ENCODE measurements around the gene UCKL1.

The UCKL1 gene

GRCh38 chr20:63896264-63897105, 59.7 kb downstream of the UCKL1 start:
- Histone ChIP-seq H3K9me3 (ENCODE audit: control insufficient read depth in 1 of 2, low read length in 2 of 2) (no peaks in the 10 kb centered on the region), H3K4me3 (ENCODE audit: low read depth in 1 of 2, low read length in 2 of 2) (peak overlapping the region; percentile 67 to 73), H3K4me1 (ENCODE audit: control insufficient read depth in 1 of 2, insufficient read depth in 2 of 2, low read length in 2 of 2) (peaks cover 56 to 57% of the 10 kb centered on the region in 2 donors), H3K9ac (ENCODE audit: low read depth in 1 of 2, low read length in 2 of 2) (peak overlapping the region; percentile 71 to 74), H3K36me3 (ENCODE audit: control insufficient read depth in 1 of 2, insufficient read depth in 2 of 2, low read length in 2 of 2) (peaks cover 0 to 10% of the 10 kb centered on the region in 2 donors), H3K27ac (ENCODE audit: low read depth, low read length) (peak overlapping the region; percentile 70), H3K27me3 (ENCODE audit: control insufficient read depth in 1 of 2, insufficient read depth in 2 of 2, low read length in 2 of 2) (no peaks in the 10 kb centered on the region)

DNA sequence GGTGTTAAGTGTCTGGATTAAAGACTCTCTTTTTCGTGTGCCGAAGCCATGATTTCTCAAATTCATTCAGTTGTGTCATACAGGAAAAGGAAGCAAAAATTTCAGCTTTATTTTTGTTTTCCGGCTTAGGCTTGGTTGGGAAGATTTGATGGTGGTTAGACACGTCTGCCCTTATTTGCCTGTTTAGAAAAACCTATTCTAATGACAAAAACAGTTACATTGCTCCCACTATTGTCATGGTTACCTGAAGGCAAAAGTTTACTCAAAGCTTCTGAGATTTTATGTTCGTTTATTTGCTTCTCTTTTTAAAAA, 60.3 kb downstream of the UCKL1 start:
- Histone ChIP-seq H3K9me3 (ENCODE audit: control insufficient read depth in 1 of 2, low read length in 2 of 2) (no peaks in the 10 kb centered on the region), H3K4me3 (ENCODE audit: low read depth in 1 of 2, low read length in 2 of 2) (peak overlapping the region; percentile 67 to 73), H3K4me1 (ENCODE audit: control insufficient read depth in 1 of 2, insufficient read depth in 2 of 2, low read length in 2 of 2) (peaks cover 53 to 55% of the 10 kb centered on the region in 2 donors), H3K9ac (ENCODE audit: low read depth in 1 of 2, low read length in 2 of 2) (peak overlapping the region; percentile 71 to 74), H3K27me3 (ENCODE audit: control insufficient read depth in 1 of 2, insufficient read depth in 2 of 2, low read length in 2 of 2) (no peaks in the 10 kb centered on the region), H3K36me3 (ENCODE audit: control insufficient read depth in 1 of 2, insufficient read depth in 2 of 2, low read length in 2 of 2) (peaks cover 2 to 6% of the 10 kb centered on the region in 2 donors), H3K27ac (ENCODE audit: low read depth, low read length) (peak overlapping the region; percentile 70)

- Histone ChIP-seq H3K9ac (ENCODE audit: low read depth in 1 of 2, low read length in 2 of 2) (peak overlapping the region; percentile 71 to 74), H3K4me3 (ENCODE audit: low read depth in 1 of 2, low read length in 2 of 2) (peak overlapping the region; percentile 67 to 73), H3K9me3 (ENCODE audit: control insufficient read depth in 1 of 2, low read length in 2 of 2) (no peaks in the 10 kb centered on the region), H3K27ac (ENCODE audit: low read depth, low read length) (peak overlapping the region; percentile 70), H3K27me3 (ENCODE audit: control insufficient read depth in 1 of 2, insufficient read depth in 2 of 2, low read length in 2 of 2) (no peaks in the 10 kb centered on the region), H3K36me3 (ENCODE audit: control insufficient read depth in 1 of 2, insufficient read depth in 2 of 2, low read length in 2 of 2) (peaks cover 5 to 12% of the 10 kb centered on the region in 2 donors), H3K4me1 (ENCODE audit: control insufficient read depth in 1 of 2, insufficient read depth in 2 of 2, low read length in 2 of 2) (peaks cover 54 to 59% of the 10 kb centered on the region in 2 donors)
Observed at GRCh38 chr20:63895202-63895951, 60.8 kb downstream of the UCKL1 start.

DNA sequence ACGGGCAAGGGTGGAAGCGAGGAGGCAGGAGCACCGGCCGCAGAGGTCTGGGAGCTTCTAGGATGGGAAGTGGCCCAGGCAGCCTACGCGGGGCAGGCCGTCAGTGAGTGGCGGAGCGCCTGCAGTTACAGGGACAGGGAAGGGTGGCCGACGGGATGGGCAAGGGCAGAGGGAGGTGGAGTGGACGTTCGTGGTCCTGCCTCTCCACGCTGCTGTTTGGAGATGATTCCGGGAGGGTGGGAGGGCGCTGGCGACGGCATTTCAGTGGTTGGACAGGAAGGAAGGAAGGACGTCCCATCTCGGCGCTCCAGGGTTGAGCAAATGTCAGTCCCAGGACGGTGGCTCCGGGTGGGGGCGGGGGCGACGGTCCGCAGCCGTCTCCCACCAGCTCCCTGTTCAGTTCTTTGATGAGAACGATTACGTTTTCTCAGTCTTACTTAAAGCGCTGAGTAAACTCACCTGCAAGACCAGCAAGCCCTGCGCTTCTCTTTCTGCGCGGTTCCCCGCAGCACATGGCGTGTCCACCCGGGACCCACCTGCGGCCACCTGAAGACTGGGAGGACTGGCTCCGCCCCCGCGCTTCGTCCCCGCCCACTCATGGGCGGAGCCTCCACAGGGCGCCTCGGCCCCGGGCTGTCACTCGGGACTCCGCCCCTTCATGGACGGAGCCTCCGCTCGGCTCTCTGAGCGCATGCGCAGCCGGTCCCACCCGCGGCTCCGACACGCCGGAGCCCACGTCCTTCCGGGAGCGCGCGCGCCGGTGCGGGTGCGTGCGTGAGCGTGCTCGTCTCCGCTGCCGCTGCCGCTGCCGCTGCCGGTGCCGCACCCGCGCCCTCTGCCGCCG, 61.6 kb downstream of the UCKL1 start, which contains the start of gene DNAJC5:
Gene DNAJC5 (plus strand): TSS at position 769 of the 844 bp plus-strand sequence. CDS start 33,220 bp downstream, outside the sequence.
- H3K4me1 ChIP-seq (ENCODE audit: control insufficient read depth in 1 of 2, insufficient read depth in 2 of 2, low read length in 2 of 2), result peaks cover 58 to 63% of the 10 kb centered on the region in 2 donors
- H3K27ac ChIP-seq (ENCODE audit: low read depth, low read length), result peak within 1 kb of the TSS; percentile 70
- H3K27me3 ChIP-seq (ENCODE audit: control insufficient read depth in 1 of 2, insufficient read depth in 2 of 2, low read length in 2 of 2), result no peaks in the 10 kb centered on the region
- H3K9ac ChIP-seq (ENCODE audit: low read depth in 1 of 2, low read length in 2 of 2), result peak within 1 kb of the TSS; percentile 71 to 74
- no peaks in the 10 kb centered on the region for H3K9me3 ChIP-seq (ENCODE audit: control insufficient read depth in 1 of 2, low read length in 2 of 2)
- H3K4me3 ChIP-seq (ENCODE audit: low read depth in 1 of 2, low read length in 2 of 2), result peak within 1 kb of the TSS; percentile 73 to 76
- peaks cover 9 to 18% of the 10 kb centered on the region in 2 donors for H3K36me3 ChIP-seq (ENCODE audit: control insufficient read depth in 1 of 2, insufficient read depth in 2 of 2, low read length in 2 of 2)

DNA sequence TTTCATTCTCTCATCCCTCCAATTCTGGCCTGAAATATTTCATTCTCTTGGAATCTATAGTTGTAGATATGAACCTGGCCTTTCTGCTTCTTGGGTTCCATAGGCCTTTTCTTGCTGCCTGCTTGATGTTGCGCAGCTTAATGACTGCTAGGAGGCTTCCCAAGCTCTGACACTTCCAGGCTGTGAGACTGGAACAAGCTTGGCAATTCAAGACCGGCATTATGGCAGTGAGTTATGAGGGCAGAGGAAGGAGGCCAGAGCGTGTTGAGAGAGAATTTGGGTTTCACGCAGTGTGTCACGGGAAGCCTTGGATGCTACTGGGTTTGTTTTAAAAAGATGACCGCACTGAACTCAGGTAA, 62.2 kb downstream of the UCKL1 start:
- H3K9me3 ChIP-seq (ENCODE audit: control insufficient read depth in 1 of 2, low read length in 2 of 2), result no peaks in the 10 kb centered on the region
- peak overlapping the region; percentile 70 to 76 for H3K4me3 ChIP-seq (ENCODE audit: low read depth in 1 of 2, low read length in 2 of 2)
- H3K36me3 ChIP-seq (ENCODE audit: control insufficient read depth in 1 of 2, insufficient read depth in 2 of 2, low read length in 2 of 2), result peaks cover 9 to 23% of the 10 kb centered on the region in 2 donors
- peak overlapping the region; percentile 31 to 68 for H3K9ac ChIP-seq (ENCODE audit: low read depth in 1 of 2, low read length in 2 of 2)
- H3K27me3 ChIP-seq (ENCODE audit: control insufficient read depth in 1 of 2, insufficient read depth in 2 of 2, low read length in 2 of 2), result no peaks in the 10 kb centered on the region
- peaks cover 59 to 69% of the 10 kb centered on the region in 2 donors for H3K4me1 ChIP-seq (ENCODE audit: control insufficient read depth in 1 of 2, insufficient read depth in 2 of 2, low read length in 2 of 2)
- H3K27ac ChIP-seq (ENCODE audit: low read depth, low read length), result no peak overlapping the region

GRCh38 chr20:63892402-63892801, 63.8 kb downstream of the UCKL1 start:
- H3K4me1 ChIP-seq (ENCODE audit: control insufficient read depth in 1 of 2, insufficient read depth in 2 of 2, low read length in 2 of 2), result peaks cover 56 to 63% of the 10 kb centered on the region in 2 donors
- no peak overlapping the region for H3K9ac ChIP-seq (ENCODE audit: low read depth in 1 of 2, low read length in 2 of 2)
- no peaks in the 10 kb centered on the region for H3K9me3 ChIP-seq (ENCODE audit: control insufficient read depth in 1 of 2, low read length in 2 of 2)
- H3K36me3 ChIP-seq (ENCODE audit: control insufficient read depth in 1 of 2, insufficient read depth in 2 of 2, low read length in 2 of 2), result peaks cover 15 to 29% of the 10 kb centered on the region in 2 donors
- no peaks in the 10 kb centered on the region for H3K27me3 ChIP-seq (ENCODE audit: control insufficient read depth in 1 of 2, insufficient read depth in 2 of 2, low read length in 2 of 2)
- no peak overlapping the region for H3K27ac ChIP-seq (ENCODE audit: low read depth, low read length)
- H3K4me3 ChIP-seq (ENCODE audit: low read depth in 1 of 2, low read length in 2 of 2), result no peak overlapping the region

DNA sequence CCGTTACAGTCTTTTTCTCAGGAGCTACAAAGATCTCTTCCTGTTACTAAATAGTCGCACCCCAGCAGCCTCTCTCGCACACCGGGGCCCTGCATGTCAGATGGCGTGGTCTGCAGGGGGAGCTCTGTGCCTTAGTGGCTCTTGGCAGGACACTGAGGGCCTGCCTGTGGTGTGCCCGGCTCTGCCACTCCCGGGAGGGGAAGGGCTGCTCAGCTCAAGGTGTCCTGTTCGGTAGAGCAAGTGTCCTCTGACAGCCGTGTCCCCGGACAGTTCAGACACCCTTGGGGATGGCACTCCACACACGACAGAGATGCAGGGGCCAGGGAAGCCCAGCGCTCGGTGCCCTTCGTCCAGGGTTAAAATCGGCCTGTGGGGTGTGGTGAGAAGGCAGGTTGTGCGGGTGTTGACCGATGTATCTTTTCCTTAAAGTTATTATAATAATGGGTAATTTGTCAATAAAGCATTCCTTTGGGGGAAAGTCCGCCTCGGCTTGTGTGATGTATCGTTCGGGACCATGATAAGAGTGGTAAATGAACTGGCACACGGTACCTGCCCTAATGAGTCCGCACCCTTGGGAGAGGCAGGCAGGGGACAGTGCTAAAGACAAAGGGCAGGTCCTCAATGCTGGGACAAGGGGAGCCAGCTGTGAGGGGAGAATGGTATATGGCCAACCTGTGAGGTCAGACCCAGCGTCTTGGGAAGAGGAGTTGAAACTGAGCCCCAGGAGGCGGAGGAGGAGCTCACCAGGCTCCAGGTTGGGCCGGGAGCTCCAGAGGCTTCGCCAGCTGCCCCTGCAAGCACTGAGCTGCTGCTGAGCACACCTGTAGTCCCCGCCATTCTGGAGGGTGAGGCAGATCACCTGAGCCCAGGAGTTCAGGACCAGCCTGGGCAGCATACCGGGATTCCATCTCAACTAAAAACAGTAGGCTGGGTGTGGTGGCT, 64.9 kb downstream of the UCKL1 start:
- Histone ChIP-seq H3K27me3 (ENCODE audit: control insufficient read depth in 1 of 2, insufficient read depth in 2 of 2, low read length in 2 of 2) (no peaks in the 10 kb centered on the region), H3K9ac (ENCODE audit: low read depth in 1 of 2, low read length in 2 of 2) (peak overlapping the region; percentile 38 to 44), H3K4me1 (ENCODE audit: control insufficient read depth in 1 of 2, insufficient read depth in 2 of 2, low read length in 2 of 2) (peaks cover 50 to 53% of the 10 kb centered on the region in 2 donors), H3K36me3 (ENCODE audit: control insufficient read depth in 1 of 2, insufficient read depth in 2 of 2, low read length in 2 of 2) (peaks cover 23 to 37% of the 10 kb centered on the region in 2 donors), H3K4me3 (ENCODE audit: low read depth in 1 of 2, low read length in 2 of 2) (peak overlapping the region; percentile 28 to 49), H3K27ac (ENCODE audit: low read depth, low read length) (peak overlapping the region; percentile 75), H3K9me3 (ENCODE audit: control insufficient read depth in 1 of 2, low read length in 2 of 2) (no peaks in the 10 kb centered on the region)

DNA sequence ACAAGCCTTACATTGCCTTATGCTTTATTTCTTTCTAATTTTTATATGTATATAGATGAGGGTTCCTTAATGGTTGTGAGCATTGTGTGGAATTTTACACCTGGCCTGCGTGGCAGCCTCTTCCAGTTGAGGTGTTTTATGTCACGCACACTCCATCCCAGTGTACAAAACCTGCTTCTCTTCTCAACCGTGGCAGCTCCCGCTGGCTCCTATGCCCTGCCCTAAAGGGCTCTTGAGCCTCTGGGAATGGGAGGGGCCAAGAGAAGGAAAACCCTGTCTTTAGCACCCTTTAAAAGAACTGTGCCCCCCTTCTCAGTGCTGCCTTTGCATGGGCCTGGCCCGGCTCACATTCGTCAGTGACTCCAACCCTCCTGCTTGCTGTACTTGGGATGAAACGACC, 65.6 kb downstream of the UCKL1 start:
- Histone ChIP-seq H3K4me3 (ENCODE audit: low read depth in 1 of 2, low read length in 2 of 2) (peak overlapping the region; percentile 13 to 49), H3K36me3 (ENCODE audit: control insufficient read depth in 1 of 2, insufficient read depth in 2 of 2, low read length in 2 of 2) (peaks cover 27 to 42% of the 10 kb centered on the region in 2 donors), H3K9me3 (ENCODE audit: control insufficient read depth in 1 of 2, low read length in 2 of 2) (no peaks in the 10 kb centered on the region), H3K4me1 (ENCODE audit: control insufficient read depth in 1 of 2, insufficient read depth in 2 of 2, low read length in 2 of 2) (peaks cover 50 to 51% of the 10 kb centered on the region in 2 donors), H3K9ac (ENCODE audit: low read depth in 1 of 2, low read length in 2 of 2) (peak overlapping the region; percentile 38 to 44), H3K27me3 (ENCODE audit: control insufficient read depth in 1 of 2, insufficient read depth in 2 of 2, low read length in 2 of 2) (no peaks in the 10 kb centered on the region), H3K27ac (ENCODE audit: low read depth, low read length) (peak overlapping the region; percentile 75)

GRCh38 chr20:63890201-63890576, 66.0 kb downstream of the UCKL1 start:
- H3K27me3 ChIP-seq (ENCODE audit: control insufficient read depth in 1 of 2, insufficient read depth in 2 of 2, low read length in 2 of 2), result no peaks in the 10 kb centered on the region
- H3K4me1 ChIP-seq (ENCODE audit: control insufficient read depth in 1 of 2, insufficient read depth in 2 of 2, low read length in 2 of 2), result peaks cover 54 to 55% of the 10 kb centered on the region in 2 donors
- no peaks in the 10 kb centered on the region for H3K9me3 ChIP-seq (ENCODE audit: control insufficient read depth in 1 of 2, low read length in 2 of 2)
- no peak overlapping the region for H3K4me3 ChIP-seq (ENCODE audit: low read depth in 1 of 2, low read length in 2 of 2)
- H3K9ac ChIP-seq (ENCODE audit: low read depth in 1 of 2, low read length in 2 of 2), result peak overlapping the region in 1 of 2 donors; percentile 38
- H3K36me3 ChIP-seq (ENCODE audit: control insufficient read depth in 1 of 2, insufficient read depth in 2 of 2, low read length in 2 of 2), result peaks cover 31 to 46% of the 10 kb centered on the region in 2 donors
- H3K27ac ChIP-seq (ENCODE audit: low read depth, low read length), result peak overlapping the region; percentile 34

All from duodenal mucosa (tissue), 2 donors.